ENCODE measurements around the gene PTPRD. TPM values are rescaled to one million over a fixed set of nuclear protein-coding genes. Genes with fewer than 3 reads are reported as not detected.

The PTPRD gene
- total and polyA plus RNA-seq, 2 experiments from 2014 or later = 11.5 to 58.0 TPM

DNA sequence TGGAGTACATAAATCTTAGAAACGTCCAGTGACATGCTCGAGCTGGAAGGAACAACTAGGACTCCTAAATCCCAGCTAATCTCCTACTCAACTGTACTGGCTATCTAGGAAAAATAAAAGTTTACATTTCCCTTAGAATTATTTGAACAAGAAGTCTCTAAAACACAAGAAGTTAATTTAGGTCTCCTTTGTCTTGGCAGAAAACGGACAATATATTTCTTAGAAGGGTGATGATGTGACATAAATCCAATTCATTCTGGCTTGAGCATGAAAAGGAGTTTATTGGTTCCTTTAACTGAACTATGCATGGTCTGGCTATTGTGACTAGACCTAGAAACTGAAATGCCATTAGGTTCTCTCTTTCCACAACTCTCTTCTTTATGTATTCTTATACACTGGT, 1571.0 kb downstream of the PTPRD start (continued):
- TF ChIP-seq ZNF114 (CRISPR knock-in tag; IDR thresholded peaks at IDR 0.05) = no peak
- TF ChIP-seq JUNB (IDR thresholded peaks at IDR 0.05; ENCODE audit: unreplicated experiment) = no peak
- no peak for TF ChIP-seq EZH2 (IDR thresholded peaks at IDR 0.05; ENCODE audit: low read depth, unreplicated experiment)

DNA sequence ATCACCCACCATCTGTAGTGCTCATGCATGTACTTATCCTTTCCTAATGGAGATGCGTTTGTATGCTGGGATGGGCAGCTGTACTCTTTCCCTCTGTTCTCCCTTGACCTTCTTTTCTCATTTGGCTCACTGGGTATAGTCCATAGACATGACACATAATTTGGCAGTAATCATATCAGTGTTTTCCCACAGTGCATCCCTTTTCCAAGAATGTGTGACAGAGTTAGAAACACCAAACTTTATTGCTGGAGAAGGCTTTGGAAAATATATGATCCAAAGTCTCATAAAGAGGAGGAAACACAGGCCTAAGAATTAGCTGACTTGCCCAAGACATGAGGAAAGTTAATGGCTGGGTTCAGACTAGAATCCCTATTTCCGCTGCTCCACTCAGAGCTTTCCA, 1579.8 kb downstream of the PTPRD start:
- H3K27me3 Mint-ChIP-seq (ENCODE audit: insufficient read depth, low read depth, poor library complexity) = no peaks in the 10 kb centered on the region
- TF ChIP-seq, protein P1, sequence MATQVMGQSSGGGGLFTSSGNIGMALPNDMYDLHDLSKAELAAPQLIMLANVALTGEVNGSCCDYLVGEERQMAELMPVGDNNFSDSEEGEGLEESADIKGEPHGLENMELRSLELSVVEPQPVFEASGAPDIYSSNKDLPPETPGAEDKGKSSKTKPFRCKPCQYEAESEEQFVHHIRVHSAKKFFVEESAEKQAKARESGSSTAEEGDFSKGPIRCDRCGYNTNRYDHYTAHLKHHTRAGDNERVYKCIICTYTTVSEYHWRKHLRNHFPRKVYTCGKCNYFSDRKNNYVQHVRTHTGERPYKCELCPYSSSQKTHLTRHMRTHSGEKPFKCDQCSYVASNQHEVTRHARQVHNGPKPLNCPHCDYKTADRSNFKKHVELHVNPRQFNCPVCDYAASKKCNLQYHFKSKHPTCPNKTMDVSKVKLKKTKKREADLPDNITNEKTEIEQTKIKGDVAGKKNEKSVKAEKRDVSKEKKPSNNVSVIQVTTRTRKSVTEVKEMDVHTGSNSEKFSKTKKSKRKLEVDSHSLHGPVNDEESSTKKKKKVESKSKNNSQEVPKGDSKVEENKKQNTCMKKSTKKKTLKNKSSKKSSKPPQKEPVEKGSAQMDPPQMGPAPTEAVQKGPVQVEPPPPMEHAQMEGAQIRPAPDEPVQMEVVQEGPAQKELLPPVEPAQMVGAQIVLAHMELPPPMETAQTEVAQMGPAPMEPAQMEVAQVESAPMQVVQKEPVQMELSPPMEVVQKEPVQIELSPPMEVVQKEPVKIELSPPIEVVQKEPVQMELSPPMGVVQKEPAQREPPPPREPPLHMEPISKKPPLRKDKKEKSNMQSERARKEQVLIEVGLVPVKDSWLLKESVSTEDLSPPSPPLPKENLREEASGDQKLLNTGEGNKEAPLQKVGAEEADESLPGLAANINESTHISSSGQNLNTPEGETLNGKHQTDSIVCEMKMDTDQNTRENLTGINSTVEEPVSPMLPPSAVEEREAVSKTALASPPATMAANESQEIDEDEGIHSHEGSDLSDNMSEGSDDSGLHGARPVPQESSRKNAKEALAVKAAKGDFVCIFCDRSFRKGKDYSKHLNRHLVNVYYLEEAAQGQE (IDR thresholded peaks at IDR 0.05; ENCODE audit: unreplicated experiment) = no peak
- TF ChIP-seq, protein P2, sequence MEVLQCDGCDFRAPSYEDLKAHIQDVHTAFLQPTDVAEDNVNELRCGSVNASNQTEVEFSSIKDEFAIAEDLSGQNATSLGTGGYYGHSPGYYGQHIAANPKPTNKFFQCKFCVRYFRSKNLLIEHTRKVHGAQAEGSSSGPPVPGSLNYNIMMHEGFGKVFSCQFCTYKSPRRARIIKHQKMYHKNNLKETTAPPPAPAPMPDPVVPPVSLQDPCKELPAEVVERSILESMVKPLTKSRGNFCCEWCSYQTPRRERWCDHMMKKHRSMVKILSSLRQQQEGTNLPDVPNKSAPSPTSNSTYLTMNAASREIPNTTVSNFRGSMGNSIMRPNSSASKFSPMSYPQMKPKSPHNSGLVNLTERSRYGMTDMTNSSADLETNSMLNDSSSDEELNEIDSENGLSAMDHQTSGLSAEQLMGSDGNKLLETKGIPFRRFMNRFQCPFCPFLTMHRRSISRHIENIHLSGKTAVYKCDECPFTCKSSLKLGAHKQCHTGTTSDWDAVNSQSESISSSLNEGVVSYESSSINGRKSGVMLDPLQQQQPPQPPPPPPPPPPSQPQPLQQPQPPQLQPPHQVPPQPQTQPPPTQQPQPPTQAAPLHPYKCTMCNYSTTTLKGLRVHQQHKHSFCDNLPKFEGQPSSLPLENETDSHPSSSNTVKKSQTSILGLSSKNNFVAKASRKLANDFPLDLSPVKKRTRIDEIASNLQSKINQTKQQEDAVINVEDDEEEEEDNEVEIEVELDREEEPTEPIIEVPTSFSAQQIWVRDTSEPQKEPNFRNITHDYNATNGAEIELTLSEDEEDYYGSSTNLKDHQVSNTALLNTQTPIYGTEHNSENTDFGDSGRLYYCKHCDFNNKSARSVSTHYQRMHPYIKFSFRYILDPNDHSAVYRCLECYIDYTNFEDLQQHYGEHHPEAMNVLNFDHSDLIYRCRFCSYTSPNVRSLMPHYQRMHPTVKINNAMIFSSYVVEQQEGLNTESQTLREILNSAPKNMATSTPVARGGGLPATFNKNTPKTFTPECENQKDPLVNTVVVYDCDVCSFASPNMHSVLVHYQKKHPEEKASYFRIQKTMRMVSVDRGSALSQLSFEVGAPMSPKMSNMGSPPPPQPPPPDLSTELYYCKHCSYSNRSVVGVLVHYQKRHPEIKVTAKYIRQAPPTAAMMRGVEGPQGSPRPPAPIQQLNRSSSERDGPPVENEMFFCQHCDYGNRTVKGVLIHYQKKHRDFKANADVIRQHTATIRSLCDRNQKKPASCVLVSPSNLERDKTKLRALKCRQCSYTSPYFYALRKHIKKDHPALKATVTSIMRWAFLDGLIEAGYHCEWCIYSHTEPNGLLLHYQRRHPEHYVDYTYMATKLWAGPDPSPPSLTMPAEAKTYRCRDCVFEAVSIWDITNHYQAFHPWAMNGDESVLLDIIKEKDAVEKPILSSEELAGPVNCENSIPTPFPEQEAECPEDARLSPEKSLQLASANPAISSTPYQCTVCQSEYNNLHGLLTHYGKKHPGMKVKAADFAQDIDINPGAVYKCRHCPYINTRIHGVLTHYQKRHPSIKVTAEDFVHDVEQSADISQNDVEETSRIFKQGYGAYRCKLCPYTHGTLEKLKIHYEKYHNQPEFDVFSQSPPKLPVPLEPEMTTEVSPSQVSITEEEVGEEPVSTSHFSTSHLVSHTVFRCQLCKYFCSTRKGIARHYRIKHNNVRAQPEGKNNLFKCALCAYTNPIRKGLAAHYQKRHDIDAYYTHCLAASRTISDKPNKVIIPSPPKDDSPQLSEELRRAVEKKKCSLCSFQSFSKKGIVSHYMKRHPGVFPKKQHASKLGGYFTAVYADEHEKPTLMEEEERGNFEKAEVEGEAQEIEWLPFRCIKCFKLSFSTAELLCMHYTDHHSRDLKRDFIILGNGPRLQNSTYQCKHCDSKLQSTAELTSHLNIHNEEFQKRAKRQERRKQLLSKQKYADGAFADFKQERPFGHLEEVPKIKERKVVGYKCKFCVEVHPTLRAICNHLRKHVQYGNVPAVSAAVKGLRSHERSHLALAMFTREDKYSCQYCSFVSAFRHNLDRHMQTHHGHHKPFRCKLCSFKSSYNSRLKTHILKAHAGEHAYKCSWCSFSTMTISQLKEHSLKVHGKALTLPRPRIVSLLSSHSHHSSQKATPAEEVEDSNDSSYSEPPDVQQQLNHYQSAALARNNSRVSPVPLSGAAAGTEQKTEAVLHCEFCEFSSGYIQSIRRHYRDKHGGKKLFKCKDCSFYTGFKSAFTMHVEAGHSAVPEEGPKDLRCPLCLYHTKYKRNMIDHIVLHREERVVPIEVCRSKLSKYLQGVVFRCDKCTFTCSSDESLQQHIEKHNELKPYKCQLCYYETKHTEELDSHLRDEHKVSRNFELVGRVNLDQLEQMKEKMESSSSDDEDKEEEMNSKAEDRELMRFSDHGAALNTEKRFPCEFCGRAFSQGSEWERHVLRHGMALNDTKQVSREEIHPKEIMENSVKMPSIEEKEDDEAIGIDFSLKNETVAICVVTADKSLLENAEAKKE (CRISPR knock-in tag; IDR thresholded peaks at IDR 0.05) = no peak
- TF ChIP-seq ZNF114 (CRISPR knock-in tag; IDR thresholded peaks at IDR 0.05) = no peak
- TF ChIP-seq, protein P3, sequence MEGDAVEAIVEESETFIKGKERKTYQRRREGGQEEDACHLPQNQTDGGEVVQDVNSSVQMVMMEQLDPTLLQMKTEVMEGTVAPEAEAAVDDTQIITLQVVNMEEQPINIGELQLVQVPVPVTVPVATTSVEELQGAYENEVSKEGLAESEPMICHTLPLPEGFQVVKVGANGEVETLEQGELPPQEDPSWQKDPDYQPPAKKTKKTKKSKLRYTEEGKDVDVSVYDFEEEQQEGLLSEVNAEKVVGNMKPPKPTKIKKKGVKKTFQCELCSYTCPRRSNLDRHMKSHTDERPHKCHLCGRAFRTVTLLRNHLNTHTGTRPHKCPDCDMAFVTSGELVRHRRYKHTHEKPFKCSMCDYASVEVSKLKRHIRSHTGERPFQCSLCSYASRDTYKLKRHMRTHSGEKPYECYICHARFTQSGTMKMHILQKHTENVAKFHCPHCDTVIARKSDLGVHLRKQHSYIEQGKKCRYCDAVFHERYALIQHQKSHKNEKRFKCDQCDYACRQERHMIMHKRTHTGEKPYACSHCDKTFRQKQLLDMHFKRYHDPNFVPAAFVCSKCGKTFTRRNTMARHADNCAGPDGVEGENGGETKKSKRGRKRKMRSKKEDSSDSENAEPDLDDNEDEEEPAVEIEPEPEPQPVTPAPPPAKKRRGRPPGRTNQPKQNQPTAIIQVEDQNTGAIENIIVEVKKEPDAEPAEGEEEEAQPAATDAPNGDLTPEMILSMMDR (conservative IDR thresholded peaks at IDR 0.05; ENCODE audit: low read depth in 2 of 2) = no peak
- no peak for TF ChIP-seq NANOG (IDR thresholded peaks at IDR 0.05; ENCODE audit: borderline replicate concordance)
- no peak for TF ChIP-seq EZH2phosphoT487 (IDR thresholded peaks at IDR 0.05; ENCODE audit: unreplicated experiment)
- TF ChIP-seq, protein P4, sequence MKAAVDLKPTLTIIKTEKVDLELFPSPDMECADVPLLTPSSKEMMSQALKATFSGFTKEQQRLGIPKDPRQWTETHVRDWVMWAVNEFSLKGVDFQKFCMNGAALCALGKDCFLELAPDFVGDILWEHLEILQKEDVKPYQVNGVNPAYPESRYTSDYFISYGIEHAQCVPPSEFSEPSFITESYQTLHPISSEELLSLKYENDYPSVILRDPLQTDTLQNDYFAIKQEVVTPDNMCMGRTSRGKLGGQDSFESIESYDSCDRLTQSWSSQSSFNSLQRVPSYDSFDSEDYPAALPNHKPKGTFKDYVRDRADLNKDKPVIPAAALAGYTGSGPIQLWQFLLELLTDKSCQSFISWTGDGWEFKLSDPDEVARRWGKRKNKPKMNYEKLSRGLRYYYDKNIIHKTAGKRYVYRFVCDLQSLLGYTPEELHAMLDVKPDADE (IDR thresholded peaks at IDR 0.05) = no peak
- no peak for TF ChIP-seq STAT1 (IDR thresholded peaks at IDR 0.05; ENCODE audit: unreplicated experiment)
- no peak for TF ChIP-seq JUNB (IDR thresholded peaks at IDR 0.05; ENCODE audit: unreplicated experiment)
- TF ChIP-seq EZH2 (IDR thresholded peaks at IDR 0.05; ENCODE audit: low read depth, unreplicated experiment) = no peak
- TF ChIP-seq POLR2AphosphoS5 (IDR thresholded peaks at IDR 0.05; ENCODE audit: low read depth) = no peak
- no peak for TF ChIP-seq CREB1 (CRISPR knock-in tag; IDR thresholded peaks at IDR 0.05; ENCODE audit: low read depth)
- no peak for TF ChIP-seq ZNF331 (CRISPR knock-in tag; IDR thresholded peaks at IDR 0.05; ENCODE audit: low read depth)
- no peaks in the 10 kb centered on the region for H3K36me3 ChIP-seq (ENCODE audit: insufficient read depth)

More for the DNA sequence above, 1579.8 kb downstream of the PTPRD start:
- H3K9me3 Mint-ChIP-seq = no peaks in the 10 kb centered on the region
- Histone ChIP-seq H2AFZ (no peak overlapping the region), H3K4me2 (no peak overlapping the region), H4K20me1 (replicated peaks; ENCODE audit: insufficient read depth) (no peaks in the 10 kb centered on the region), H3K4me1 (ENCODE audit: insufficient read depth) (peaks cover 6% of the 10 kb centered on the region; the same call in 1 of the 2 replicates), H3K27me3 (ENCODE audit: insufficient read depth) (no peaks in the 10 kb centered on the region), H3K4me3 (no peak overlapping the region), H3K79me2 (replicated peaks; ENCODE audit: insufficient read depth) (no peaks in the 10 kb centered on the region), H3K9me2 (ENCODE audit: insufficient read depth) (no peaks in the 10 kb centered on the region; the same call in 1 of the 2 replicates), H3K27ac (ENCODE audit: low read depth) (no peak overlapping the region), H3F3A (replicated peaks; ENCODE audit: low read depth) (no peaks in the 10 kb centered on the region)
- no peak for DNase-seq (ENCODE audit: low spot score)
- peaks cover 7% of the 10 kb centered on the region; the same call in 2 of the 3 replicates for H3K4me1 Mint-ChIP-seq
- H3K36me3 Mint-ChIP-seq (ENCODE audit: low read depth) = no peaks in the 10 kb centered on the region
- ATAC-seq = no peak
- H3K27ac Mint-ChIP-seq = no peak overlapping the region
- no peak overlapping the region for H3K4me3 Mint-ChIP-seq
